HG02759 (cell line): Measurements from ENCODE around the gene HSPB8.

Source experiments
- ATAC-seq: cut with Tn5 transposase; IDR thresholded peaks from one replicate; pipeline ENCODE4 v1.9.1; 2021; ENCODE audit warnings: mild to moderate bottlenecking, moderate library complexity; ENCODE audit not compliant: unreplicated experiment

The HSPB8 gene, protein sequence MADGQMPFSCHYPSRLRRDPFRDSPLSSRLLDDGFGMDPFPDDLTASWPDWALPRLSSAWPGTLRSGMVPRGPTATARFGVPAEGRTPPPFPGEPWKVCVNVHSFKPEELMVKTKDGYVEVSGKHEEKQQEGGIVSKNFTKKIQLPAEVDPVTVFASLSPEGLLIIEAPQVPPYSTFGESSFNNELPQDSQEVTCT

DNA sequence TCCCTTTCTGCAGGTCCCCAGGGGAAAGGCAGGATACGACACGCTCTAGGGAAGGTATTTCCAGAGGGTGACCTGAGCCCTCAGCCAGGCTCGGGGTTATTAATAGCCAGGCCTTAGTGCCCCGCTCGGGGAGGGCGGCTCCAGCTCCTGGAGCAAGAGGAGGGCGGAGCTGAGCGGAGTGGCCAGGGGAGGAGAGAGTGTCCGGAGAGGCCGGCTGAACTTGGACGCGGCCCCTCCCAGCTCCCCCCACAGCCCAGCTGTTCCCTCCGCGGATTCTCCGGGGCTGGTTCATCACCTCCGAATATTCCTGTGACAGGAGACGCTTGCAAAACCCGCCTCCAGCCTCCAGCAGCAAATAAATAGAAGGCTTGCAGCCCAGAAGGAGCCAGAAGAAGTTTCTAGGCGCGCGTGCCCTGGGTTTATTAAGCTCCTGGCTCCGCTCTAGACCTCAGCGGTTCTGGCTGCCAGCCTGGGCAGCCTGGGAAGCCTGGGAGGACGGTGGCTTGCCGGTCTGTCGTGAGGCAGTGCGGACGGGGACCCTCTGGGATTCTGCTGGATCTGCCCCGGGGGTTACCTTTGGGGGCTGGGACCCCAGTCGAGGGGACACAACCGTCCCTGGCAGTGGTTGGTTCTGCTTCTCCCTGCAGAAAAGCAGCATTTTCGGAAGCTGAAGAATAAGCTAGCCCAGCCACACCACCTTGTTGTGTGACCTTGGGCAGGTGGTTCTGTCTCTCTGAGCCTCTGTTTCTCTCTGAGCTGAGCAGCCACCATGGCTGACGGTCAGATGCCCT is at the start of gene HSPB8:
HSPB8 (plus strand) TSS at position 388 of the 791 bp plus-strand sequence; CDS start at position 770, 382 bp downstream.
- no peak for ATAC-seq

DNA sequence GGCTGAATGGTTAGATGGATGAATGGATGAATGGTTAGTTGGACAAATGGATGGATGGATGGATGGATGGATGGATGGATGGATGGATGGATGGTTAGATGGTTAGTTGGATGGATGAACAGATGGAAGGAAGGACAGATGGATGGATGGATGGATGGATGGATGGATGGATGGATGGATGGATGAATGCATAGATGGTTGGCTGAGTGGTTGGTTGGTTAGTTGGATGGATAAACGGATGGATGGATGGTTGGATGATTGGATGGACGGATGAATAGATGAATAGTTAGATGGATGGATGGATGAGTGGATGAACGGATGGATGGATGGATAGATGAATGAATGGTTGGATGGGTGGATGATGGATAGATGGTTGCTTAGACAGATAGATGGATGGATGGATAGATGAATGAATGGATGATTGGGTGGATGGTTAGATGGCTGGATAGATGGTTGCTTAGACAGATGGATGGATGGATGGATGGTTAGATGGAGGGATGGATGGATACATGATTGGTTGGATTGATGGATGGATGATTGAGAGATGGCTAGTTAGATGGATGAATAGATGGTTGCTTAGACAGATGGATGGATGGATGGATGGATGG is 48.8 kb upstream of the HSPB8 start:
- no peak for ATAC-seq

DNA sequence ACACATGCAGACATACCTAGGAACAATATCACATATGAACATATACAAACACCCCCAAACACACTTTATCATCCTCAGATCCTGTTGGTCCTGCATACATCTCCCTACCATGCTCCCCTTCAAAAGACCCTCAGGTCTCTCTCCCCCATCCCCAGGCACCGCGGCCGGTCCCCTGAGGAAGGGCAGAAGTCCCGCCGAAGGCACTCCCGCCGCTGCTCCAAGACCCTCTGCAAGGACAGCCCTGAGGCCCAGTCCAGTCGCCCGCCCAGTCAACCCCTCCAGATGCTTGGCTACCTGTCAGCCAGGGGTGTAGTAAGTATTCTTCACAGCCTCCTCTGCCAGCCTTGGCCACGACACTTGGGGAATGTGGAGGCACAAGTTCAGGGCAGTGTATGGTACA is 48.2 kb upstream of the HSPB8 start:
- no peak for ATAC-seq

GRCh38 chr12:119134284-119135072 is 44.3 kb upstream of the HSPB8 start:
- no peak for ATAC-seq

- no peak for ATAC-seq
Measured at GRCh38 chr12:119136811-119137410, 41.8 kb upstream of the HSPB8 start.

DNA sequence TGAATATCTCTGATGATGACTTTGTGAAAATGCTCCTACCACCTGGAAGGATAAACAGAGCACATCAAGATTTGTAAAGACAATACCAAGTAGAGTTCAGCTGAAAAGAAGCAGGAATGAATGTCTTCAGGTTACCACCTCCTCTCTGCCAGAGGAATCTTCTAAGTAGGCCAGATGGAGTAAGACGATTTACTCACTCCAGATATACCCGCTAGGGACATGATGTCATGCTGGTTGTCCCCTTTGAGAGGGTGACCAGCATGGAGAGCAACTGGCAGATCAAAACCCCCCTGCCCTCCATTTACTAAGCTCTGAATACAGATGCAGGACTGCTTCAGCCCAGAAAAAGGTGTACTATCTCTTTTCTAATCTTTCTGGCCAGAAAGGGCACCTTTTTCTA is 39.3 kb upstream of the HSPB8 start:
- no peak for ATAC-seq

GRCh38 chr12:119145367-119145766 is 33.4 kb upstream of the HSPB8 start:
- ATAC-seq: no peak

DNA sequence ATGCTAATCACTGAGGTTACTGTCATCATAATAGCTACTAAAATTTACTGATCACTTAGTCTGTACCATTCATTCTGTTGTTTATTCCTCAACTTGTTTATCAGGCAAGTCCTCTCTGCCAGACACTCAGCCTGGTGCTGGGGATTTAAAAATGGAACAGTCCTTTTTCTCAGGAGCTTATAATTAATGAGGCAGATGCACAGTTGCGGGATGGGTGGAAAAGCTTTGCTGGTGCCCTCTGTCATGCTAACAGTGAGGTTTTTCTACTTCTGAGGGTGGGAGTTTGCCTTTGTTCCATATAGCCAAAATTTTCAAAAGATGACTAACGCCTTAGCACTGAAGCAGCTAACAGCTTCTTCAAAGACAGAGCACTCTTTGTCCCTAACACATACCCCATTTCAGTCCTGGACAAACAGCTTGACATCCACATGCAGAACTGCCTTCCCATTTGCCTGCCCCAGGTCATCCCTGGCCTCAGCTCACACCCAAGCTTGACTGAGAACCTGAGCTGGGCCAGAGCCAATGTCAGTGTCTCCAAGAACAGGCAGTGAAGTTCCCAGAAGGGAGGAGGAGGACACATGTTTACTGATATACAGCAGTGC is 30.8 kb upstream of the HSPB8 start:
- no peak for ATAC-seq

DNA sequence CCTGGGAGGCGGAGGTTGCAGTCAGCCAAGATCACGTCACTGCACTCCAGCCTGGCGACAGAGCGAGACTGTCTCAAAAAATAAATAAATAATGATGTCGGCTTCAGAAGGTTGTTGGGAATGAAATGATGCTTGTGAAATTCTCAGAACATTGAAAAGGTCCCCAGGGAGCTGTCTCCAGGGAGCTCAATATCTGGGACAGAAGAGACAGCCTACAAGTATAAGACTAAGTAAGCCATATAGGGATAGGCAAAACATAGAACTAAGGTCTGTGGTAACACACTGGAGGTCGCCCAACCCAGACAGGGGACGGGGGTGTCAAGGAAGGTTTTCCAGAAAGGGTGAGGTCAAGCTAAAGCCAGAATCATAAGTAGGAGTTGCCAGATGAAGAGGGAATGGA is 29.5 kb upstream of the HSPB8 start:
- no peak for ATAC-seq

- no peak for ATAC-seq
Measured at GRCh38 chr12:119151445-119152026, 27.2 kb upstream of the HSPB8 start.

DNA sequence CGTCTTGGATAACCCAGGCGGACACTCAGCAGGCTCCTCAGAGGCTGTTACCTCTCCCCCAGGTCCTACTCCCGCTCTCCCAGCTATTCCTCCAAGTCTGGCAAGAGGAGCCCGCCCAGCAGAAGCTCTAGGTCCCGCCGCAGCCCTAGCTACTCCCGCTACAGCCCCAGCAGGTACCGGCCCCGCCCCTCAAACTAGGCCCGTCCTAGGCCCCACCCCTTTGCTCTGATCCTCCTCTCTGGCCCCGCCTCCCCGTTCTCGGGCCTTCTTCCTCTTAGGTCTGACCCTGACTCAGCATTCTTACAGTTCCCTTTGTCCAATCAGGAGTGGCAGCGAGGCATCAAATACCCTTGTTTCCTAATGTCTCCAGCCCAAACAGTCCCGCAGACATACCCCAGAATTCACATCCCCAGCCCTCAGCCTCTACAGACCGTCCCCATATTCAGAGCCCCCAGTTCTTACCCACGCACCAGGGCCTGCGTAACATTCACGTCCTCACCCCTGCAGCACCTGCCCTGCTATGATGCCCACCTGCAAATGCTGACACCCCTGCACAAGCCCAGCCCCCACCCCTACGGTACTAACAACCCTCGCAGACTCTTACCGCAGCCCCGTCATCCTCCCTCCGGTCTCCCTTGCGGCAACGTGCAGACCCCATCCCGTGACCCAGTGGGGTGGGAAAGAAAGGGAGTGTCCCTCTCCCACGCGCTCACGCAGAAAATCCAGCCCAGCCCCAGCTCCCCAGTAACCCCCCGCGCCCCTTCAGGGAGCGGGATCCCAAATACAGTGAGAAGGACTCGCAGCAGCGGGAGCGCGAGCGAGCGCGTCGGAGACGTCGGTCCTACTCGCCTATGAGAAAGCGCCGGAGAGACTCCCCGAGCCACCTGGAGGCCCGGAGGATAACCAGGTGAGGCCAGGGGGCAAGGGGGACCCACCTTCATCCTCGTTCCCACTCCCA is 25.0 kb upstream of the HSPB8 start:
- ATAC-seq: no peak

DNA sequence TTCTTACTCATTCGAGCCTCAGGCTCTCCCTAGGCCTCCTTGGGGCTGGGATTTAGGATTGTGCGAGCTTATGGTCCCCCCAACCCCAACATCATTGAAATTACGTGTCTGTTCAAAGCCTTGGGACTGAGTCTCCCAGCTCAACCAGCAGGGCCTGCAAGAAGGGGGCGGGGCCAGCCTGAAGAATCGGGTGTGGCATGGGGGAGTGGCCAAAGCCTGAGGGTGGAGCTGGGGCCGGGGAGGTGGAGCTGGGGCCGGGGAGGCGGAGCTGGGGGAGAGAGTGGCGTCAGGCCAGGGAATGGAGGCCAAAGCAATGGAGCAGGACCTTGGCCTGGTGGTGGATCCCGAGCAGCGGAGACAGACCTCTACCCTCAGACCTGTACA is 24.3 kb upstream of the HSPB8 start:
- no peak for ATAC-seq

DNA sequence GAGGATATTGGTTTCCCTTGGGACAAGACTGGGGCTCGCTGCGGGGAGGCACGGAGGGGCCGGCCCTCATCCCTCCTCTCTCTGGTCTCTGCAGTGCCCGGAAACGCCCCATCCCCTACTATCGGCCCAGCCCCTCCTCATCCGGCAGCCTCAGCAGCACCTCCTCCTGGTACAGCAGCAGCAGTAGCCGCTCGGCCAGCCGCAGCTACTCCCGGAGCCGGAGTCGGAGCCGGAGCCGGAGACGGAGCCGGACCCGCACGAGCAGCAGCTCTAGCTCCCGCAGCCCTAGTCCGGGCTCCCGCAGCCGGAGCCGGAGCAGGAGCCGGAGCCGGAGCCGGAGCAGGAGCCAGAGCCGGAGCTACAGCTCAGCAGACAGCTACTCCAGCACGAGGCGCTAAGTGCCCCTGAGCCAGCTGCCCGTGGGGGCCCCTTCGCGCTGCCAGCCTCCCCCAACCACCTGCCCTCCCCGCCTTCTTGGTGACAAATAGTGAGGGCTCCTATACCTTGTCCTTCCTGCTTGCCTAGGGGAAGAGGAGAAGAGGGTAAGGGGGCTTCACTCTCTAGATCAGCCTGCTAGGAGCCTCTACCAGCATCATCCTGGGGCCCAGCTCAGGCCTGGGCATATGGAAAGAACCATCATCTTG is 22.2 kb upstream of the HSPB8 start:
- no peak for ATAC-seq

GRCh38 chr12:119157528-119157927 is 21.2 kb upstream of the HSPB8 start:
- no peak for ATAC-seq

- no peak for ATAC-seq
Measured at GRCh38 chr12:119157978-119158377, 20.8 kb upstream of the HSPB8 start.

GRCh38 chr12:119158402-119158801 is 20.3 kb upstream of the HSPB8 start:
- no peak for ATAC-seq

DNA sequence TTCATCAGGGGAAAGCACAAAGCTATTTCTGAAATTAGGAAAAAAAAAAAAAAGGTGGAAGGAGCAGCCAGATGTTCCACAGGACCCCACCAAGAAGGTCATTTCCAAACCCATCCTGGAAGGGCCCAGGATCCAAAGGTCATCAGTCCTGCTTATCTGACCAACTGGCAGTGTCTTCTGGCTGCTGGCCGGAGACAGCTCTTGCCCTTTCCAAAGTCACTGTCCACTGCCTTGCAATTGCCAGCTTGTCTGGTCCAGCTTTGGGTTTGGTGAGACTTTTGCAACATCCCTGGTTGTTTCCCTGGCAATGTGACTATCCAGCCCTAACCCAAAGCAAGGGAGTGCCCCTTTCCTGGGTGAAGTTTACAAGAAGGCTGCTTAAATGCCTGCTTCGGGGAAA is 18.9 kb upstream of the HSPB8 start:
- ATAC-seq: no peak

- no peak for ATAC-seq
Measured at GRCh38 chr12:119167902-119168301, 10.8 kb upstream of the HSPB8 start.

DNA sequence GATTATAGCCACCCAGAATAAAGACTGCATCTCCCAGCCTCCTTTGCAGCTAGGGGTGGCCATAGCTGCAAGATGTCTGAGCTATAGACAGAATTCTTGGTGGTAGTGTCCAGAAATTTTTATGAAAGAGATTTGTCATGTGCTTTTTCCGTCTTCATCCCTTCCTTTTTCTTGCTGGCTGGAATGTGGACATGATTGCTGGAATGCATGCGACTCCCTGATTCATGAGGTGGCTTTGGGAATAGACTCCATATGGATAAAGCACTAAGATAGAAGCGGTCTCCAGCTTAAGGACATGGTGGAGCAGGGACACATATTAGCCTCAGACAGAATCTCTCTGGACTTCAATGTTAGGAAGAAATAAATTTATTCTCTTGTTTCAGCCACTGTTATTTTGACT is 10.0 kb upstream of the HSPB8 start:
- no peak for ATAC-seq
